ENCODE results near the gene TXLNA.

The TXLNA gene

GRCh38 chr1:32208891-32209328, 29.4 kb downstream of the TXLNA start, which contains the start of gene DCDC2B:
Gene DCDC2B, plus strand, starts transcription at chr1:32209089. Its CDS starts 5 bp downstream, at chr1:32209094.
- Histone ChIP-seq H3K4me2 (ENCODE audit: low read depth, low read length, poor library complexity, severe bottlenecking) (no peak within 1 kb of the TSS), H3K9me2 (replicated peaks; ENCODE audit: low read depth, low read length) (no peaks in the 10 kb centered on the region), H3K27me3 (ENCODE audit: insufficient read depth, low read length, poor library complexity, severe bottlenecking) (no peaks in the 10 kb centered on the region), H3K36me3 (ENCODE audit: insufficient read depth, low read length) (no peaks in the 10 kb centered on the region), H3K4me1 (ENCODE audit: insufficient read depth, low read length, poor library complexity, severe bottlenecking) (peaks cover 13% of the 10 kb centered on the region), H3F3A (ENCODE audit: low read depth) (no peaks in the 10 kb centered on the region; the same call in 1 of the 2 replicates), H3K9me3 (ENCODE audit: insufficient read depth, low read depth, low read length) (no peaks in the 10 kb centered on the region), H3K4me3 (ENCODE audit: low read length, poor library complexity, severe bottlenecking) (no peak within 1 kb of the TSS), H2AFZ (ENCODE audit: low read length) (no peak within 1 kb of the TSS), H4K20me1 (ENCODE audit: insufficient read depth, low read length, poor library complexity, severe bottlenecking) (no peaks in the 10 kb centered on the region), H3K79me2 (ENCODE audit: insufficient read depth, low read length) (no peaks in the 10 kb centered on the region), H3K9ac (ENCODE audit: low read depth, low read length, poor library complexity, severe bottlenecking) (no peak within 1 kb of the TSS)
- no peak for TF ChIP-seq CTCF (conservative IDR thresholded peaks at IDR 0.05; ENCODE audit: low read length)
- TF ChIP-seq EZH2phosphoT487 (IDR thresholded peaks at IDR 0.05; ENCODE audit: borderline replicate concordance): no peak

- TF ChIP-seq CTCF (conservative IDR thresholded peaks at IDR 0.05; ENCODE audit: low read length) (peak; percentile 95), EZH2phosphoT487 (IDR thresholded peaks at IDR 0.05; ENCODE audit: borderline replicate concordance) (no peak)
- H4K20me1 ChIP-seq (ENCODE audit: insufficient read depth, low read length, poor library complexity, severe bottlenecking): no peaks in the 10 kb centered on the region
- no peaks in the 10 kb centered on the region for H3F3A ChIP-seq (ENCODE audit: low read depth)
- no peak overlapping the region for H3K9ac ChIP-seq (ENCODE audit: low read depth, low read length, poor library complexity, severe bottlenecking)
- H3K4me2 ChIP-seq (ENCODE audit: low read depth, low read length, poor library complexity, severe bottlenecking): no peak overlapping the region
- H3K4me1 ChIP-seq (ENCODE audit: insufficient read depth, low read length, poor library complexity, severe bottlenecking): peaks cover under 1% of the 10 kb centered on the region
- H2AFZ ChIP-seq (ENCODE audit: low read length): no peak overlapping the region
- no peak overlapping the region for H3K4me3 ChIP-seq (ENCODE audit: low read length, poor library complexity, severe bottlenecking)
- H3K36me3 ChIP-seq (ENCODE audit: insufficient read depth, low read length): no peaks in the 10 kb centered on the region
- H3K27me3 ChIP-seq (ENCODE audit: insufficient read depth, low read length, poor library complexity, severe bottlenecking): no peaks in the 10 kb centered on the region
- no peaks in the 10 kb centered on the region for H3K9me3 ChIP-seq (ENCODE audit: insufficient read depth, low read depth, low read length)
- no peaks in the 10 kb centered on the region for H3K79me2 ChIP-seq (ENCODE audit: insufficient read depth, low read length)
- no peaks in the 10 kb centered on the region for H3K9me2 ChIP-seq (replicated peaks; ENCODE audit: low read depth, low read length)
Observed at GRCh38 chr1:32215629-32216480, 36.4 kb downstream of the TXLNA start.

GRCh38 chr1:32216566-32216965, 37.1 kb downstream of the TXLNA start:
- H3K4me1 ChIP-seq (ENCODE audit: insufficient read depth, low read length, poor library complexity, severe bottlenecking): peaks cover 7% of the 10 kb centered on the region
- no peak for TF ChIP-seq EZH2phosphoT487 (IDR thresholded peaks at IDR 0.05; ENCODE audit: borderline replicate concordance)
- no peak for TF ChIP-seq CTCF (conservative IDR thresholded peaks at IDR 0.05; ENCODE audit: low read length)
- no peaks in the 10 kb centered on the region for H3K9me3 ChIP-seq (ENCODE audit: insufficient read depth, low read depth, low read length)
- no peaks in the 10 kb centered on the region for H3K36me3 ChIP-seq (ENCODE audit: insufficient read depth, low read length)
- no peak overlapping the region for H2AFZ ChIP-seq (ENCODE audit: low read length)
- H3K4me3 ChIP-seq (ENCODE audit: low read length, poor library complexity, severe bottlenecking): no peak overlapping the region
- H3K9me2 ChIP-seq (replicated peaks; ENCODE audit: low read depth, low read length): no peaks in the 10 kb centered on the region
- no peaks in the 10 kb centered on the region for H3K27me3 ChIP-seq (ENCODE audit: insufficient read depth, low read length, poor library complexity, severe bottlenecking)
- H4K20me1 ChIP-seq (ENCODE audit: insufficient read depth, low read length, poor library complexity, severe bottlenecking): no peaks in the 10 kb centered on the region
- no peaks in the 10 kb centered on the region for H3K79me2 ChIP-seq (ENCODE audit: insufficient read depth, low read length)
- H3K9ac ChIP-seq (ENCODE audit: low read depth, low read length, poor library complexity, severe bottlenecking): no peak overlapping the region
- no peak overlapping the region for H3K4me2 ChIP-seq (ENCODE audit: low read depth, low read length, poor library complexity, severe bottlenecking)
- no peaks in the 10 kb centered on the region for H3F3A ChIP-seq (ENCODE audit: low read depth)
